SK-N-SH (cell line): ENCODE results near the gene CNTN4.

Experiments
- CHD2 ChIP-seq: fragments of 150-350 bp; IDR thresholded peaks from 2 replicates; pipeline ENCODE4 v1.6.1; 2018; ENCODE audit warnings: low read length; ENCODE audit not compliant: partially characterized antibody
- CTCF ChIP-seq: fragments of 200-600 bp; sonication (generic); IDR thresholded peaks from 2 replicates; pipeline ENCODE4 v1.6.1; 2017; ENCODE audit warnings: antibody characterized with exemption, mild to moderate bottlenecking, moderate library complexity
- FOXM1 ChIP-seq: IDR thresholded peaks from 2 replicates; pipeline ENCODE4 v1.4.0; 2012; ENCODE audit warnings: low read depth, mild to moderate bottlenecking
- JUND ChIP-seq: IDR thresholded peaks from 2 replicates; pipeline ENCODE4 v1.4.0; 2012
- MXI1 ChIP-seq: IDR thresholded peaks from 2 replicates; pipeline ENCODE4 v1.6.1; 2012; ENCODE audit warnings: mild to moderate bottlenecking, low read depth, low read length, improper control_type of control experiment
- RAD21 ChIP-seq: IDR thresholded peaks from 2 replicates; pipeline ENCODE4 v1.6.1; 2012; ENCODE audit warnings: mild to moderate bottlenecking, low read length
- REST ChIP-seq: IDR thresholded peaks from 2 replicates; pipeline ENCODE4 v1.6.1; 2012; ENCODE audit warnings: mild to moderate bottlenecking, low read depth, low read length, moderate library complexity
- SMC3 ChIP-seq: IDR thresholded peaks from 2 replicates; pipeline ENCODE4 v1.6.1; 2012; ENCODE audit warnings: low read depth, low read length, improper control_type of control experiment
- YY1 ChIP-seq: IDR thresholded peaks from 2 replicates; pipeline ENCODE4 v1.4.0; 2012; ENCODE audit warnings: low read depth, mild to moderate bottlenecking
- TF ChIP-seq, protein P1 (sequence below): IDR thresholded peaks from 2 replicates; pipeline ENCODE4 v1.4.0; 2012; ENCODE audit warnings: low read depth, borderline replicate concordance
- TF ChIP-seq, protein P2 (sequence below): IDR thresholded peaks from 2 replicates; pipeline ENCODE4 v1.4.0; 2012; ENCODE audit warnings: low read depth, borderline replicate concordance

- TF ChIP-seq CTCF (no peak), JUND (no peak), MXI1 (no peak), YY1 (no peak), RAD21 (no peak), SMC3 (no peak), CHD2 (no peak), REST (no peak), FOXM1 (no peak)
- TF ChIP-seq, protein P1, sequence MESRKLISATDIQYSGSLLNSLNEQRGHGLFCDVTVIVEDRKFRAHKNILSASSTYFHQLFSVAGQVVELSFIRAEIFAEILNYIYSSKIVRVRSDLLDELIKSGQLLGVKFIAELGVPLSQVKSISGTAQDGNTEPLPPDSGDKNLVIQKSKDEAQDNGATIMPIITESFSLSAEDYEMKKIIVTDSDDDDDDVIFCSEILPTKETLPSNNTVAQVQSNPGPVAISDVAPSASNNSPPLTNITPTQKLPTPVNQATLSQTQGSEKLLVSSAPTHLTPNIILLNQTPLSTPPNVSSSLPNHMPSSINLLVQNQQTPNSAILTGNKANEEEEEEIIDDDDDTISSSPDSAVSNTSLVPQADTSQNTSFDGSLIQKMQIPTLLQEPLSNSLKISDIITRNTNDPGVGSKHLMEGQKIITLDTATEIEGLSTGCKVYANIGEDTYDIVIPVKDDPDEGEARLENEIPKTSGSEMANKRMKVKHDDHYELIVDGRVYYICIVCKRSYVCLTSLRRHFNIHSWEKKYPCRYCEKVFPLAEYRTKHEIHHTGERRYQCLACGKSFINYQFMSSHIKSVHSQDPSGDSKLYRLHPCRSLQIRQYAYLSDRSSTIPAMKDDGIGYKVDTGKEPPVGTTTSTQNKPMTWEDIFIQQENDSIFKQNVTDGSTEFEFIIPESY: no peak
- TF ChIP-seq, protein P2, sequence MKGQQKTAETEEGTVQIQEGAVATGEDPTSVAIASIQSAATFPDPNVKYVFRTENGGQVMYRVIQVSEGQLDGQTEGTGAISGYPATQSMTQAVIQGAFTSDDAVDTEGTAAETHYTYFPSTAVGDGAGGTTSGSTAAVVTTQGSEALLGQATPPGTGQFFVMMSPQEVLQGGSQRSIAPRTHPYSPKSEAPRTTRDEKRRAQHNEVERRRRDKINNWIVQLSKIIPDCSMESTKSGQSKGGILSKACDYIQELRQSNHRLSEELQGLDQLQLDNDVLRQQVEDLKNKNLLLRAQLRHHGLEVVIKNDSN: no peak
These were observed 120.2 kb downstream of the CNTN4 start for GRCh38 chr3:2218816-2219215.
